Measurements from ENCODE around the gene STEAP2. TPM values are rescaled to one million over a fixed set of nuclear protein-coding genes. Genes with fewer than 3 reads are reported as not detected.

The STEAP2 gene
- total RNA-seq, 2 donors from 2014 or later = not detected

DNA sequence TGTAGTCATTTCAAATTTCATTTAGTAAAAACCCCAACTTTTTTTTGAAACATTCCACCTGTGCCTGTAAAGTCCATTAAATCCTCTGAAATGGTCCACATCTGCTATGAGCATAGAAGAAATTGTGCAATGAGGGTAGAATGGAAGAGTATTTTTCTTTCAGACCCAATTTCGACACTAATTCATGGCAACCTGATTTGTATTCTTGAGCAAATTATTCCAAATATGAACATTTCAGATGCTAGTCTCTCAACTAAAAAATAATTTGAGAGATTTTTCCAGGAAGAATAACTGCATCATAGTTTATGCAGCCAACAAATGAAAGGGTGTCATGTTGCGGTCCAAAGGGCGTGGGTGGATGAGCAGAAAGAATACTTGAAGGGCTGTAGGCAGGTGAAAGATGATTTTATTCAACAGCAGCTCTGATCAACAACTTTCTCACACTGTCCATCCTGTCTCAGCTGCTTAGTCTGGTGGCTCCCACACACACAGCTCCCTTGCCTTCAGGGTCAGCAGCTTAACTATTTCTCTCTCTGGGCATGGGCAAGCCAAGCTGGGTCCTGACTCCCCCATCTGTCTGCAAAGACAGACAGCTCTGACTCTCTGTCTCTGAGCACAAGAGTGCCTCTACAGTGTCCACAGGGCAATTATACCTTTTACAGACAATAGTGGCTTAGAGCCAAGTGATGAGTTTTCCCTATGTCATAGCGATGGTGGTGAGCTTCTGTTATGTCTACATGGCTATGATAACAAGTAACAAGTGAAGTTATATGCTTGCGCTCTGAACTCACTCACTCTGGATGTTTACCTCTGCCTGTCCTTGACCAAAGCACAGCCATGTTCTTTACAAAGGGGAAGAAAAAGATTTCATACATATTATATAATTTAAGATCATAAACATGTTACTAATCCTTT, 11.5 kb downstream of the STEAP2 start:
- Mint-ChIP-seq H3K9me3 (no peaks in the 10 kb centered on the region), H3K27ac (no peak overlapping the region), H3K36me3 (no peaks in the 10 kb centered on the region)
- DNase-seq (ENCODE audit: low spot score in 2 of 2) = no peak
- ATAC-seq = no peak

DNA sequence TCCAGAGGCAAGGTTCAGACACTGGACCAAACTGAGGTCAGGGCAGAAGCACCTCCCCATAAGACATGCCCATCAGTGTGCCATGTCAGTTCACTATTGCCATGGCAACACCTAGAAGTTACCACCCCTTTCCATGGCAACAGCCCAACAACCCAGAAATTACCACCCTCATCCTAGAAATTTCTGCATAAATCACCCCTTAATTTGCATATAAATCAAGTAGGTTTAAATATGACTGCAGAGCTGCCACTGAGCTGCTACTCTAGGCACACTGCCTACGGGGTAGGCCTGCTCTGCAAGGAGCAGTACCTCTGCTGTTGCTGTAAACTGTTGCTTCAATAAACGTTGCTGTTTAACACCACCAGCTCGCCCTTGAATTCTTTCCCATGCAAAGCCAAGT, 12.7 kb downstream of the STEAP2 start:
- H3K36me3 Mint-ChIP-seq = no peaks in the 10 kb centered on the region
- DNase-seq (ENCODE audit: low spot score in 2 of 2) = no peak
- no peaks in the 10 kb centered on the region for H3K9me3 Mint-ChIP-seq
- no peak for ATAC-seq
- no peak overlapping the region for H3K27ac Mint-ChIP-seq

DNA sequence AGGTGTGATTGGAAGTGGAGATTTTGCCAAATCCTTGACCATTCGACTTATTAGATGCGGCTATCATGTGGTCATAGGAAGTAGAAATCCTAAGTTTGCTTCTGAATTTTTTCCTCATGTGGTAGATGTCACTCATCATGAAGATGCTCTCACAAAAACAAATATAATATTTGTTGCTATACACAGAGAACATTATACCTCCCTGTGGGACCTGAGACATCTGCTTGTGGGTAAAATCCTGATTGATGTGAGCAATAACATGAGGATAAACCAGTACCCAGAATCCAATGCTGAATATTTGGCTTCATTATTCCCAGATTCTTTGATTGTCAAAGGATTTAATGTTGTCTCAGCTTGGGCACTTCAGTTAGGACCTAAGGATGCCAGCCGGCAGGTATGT, 13.6 kb downstream of the STEAP2 start:
- DNase-seq (ENCODE audit: low spot score in 2 of 2) (no peak), ATAC-seq (no peak)
- Mint-ChIP-seq H3K36me3 (no peaks in the 10 kb centered on the region), H3K27ac (no peak overlapping the region), H3K9me3 (no peaks in the 10 kb centered on the region)

- Mint-ChIP-seq H3K9me3 (no peaks in the 10 kb centered on the region), H3K27ac (no peak overlapping the region), H3K36me3 (no peaks in the 10 kb centered on the region)
- ATAC-seq (no peak), DNase-seq (ENCODE audit: low spot score in 2 of 2) (no peak)
These were observed 14.1 kb downstream of the STEAP2 start for GRCh38 chr7:90225601-90226000.

DNA sequence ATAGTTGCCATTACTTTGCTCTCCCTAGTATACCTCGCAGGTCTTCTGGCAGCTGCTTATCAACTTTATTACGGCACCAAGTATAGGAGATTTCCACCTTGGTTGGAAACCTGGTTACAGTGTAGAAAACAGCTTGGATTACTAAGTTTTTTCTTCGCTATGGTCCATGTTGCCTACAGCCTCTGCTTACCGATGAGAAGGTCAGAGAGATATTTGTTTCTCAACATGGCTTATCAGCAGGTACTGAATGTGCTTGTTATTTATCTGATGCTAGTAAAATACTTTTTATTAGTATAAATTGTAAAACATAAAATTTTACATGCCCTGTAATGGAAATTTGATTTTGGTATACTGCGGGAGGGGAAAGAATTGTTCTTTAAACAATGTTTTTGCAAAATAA, 15.7 kb downstream of the STEAP2 start:
- no peak for ATAC-seq
- DNase-seq (ENCODE audit: low spot score in 2 of 2) = no peak
- H3K36me3 Mint-ChIP-seq = no peaks in the 10 kb centered on the region
- H3K27ac Mint-ChIP-seq = no peak overlapping the region
- H3K9me3 Mint-ChIP-seq = no peaks in the 10 kb centered on the region

GRCh38 chr7:90229682-90230081, 18.1 kb downstream of the STEAP2 start:
- no peak overlapping the region for H3K27ac Mint-ChIP-seq
- ATAC-seq (no peak), DNase-seq (ENCODE audit: low spot score in 2 of 2) (no peak)
- no peaks in the 10 kb centered on the region for H3K36me3 Mint-ChIP-seq
- no peaks in the 10 kb centered on the region for H3K9me3 Mint-ChIP-seq

GRCh38 chr7:90230834-90231233, 19.3 kb downstream of the STEAP2 start:
- H3K9me3 Mint-ChIP-seq = no peaks in the 10 kb centered on the region
- no peaks in the 10 kb centered on the region for H3K36me3 Mint-ChIP-seq
- no peak overlapping the region for H3K27ac Mint-ChIP-seq
- no peak for ATAC-seq
- no peak for DNase-seq (ENCODE audit: low spot score in 2 of 2)

DNA sequence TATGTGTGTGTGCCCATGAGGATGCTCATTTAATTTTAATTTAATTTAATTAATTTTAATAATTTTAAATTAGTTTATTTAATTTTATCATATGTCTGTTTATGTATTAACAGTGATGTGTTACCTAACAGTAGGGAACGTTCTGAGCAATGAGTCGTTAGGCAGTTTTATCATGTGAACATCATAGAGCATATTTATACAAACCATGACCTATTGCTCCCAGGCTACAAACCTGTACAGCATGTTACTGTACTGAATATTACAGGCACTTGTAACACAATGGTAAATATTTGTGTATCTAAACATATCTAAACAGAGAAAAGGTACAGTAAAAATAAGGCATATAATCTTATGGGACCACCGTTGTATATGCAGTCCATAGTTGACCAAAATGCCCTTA, 19.8 kb downstream of the STEAP2 start:
- DNase-seq (ENCODE audit: low spot score in 2 of 2) (no peak), ATAC-seq (no peak)
- H3K36me3 Mint-ChIP-seq = no peaks in the 10 kb centered on the region
- no peak overlapping the region for H3K27ac Mint-ChIP-seq
- H3K9me3 Mint-ChIP-seq = no peaks in the 10 kb centered on the region

DNA sequence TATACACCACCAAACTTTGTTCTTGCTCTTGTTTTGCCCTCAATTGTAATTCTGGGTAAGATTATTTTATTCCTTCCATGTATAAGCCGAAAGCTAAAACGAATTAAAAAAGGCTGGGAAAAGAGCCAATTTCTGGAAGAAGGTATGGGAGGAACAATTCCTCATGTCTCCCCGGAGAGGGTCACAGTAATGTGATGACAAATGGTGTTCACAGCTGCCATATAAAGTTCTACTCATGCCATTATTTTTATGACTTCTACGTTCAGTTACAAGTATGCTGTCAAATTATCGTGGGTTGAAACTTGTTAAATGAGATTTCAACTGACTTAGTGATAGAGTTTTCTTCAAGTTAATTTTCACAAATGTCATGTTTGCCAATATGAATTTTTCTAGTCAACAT, 20.9 kb downstream of the STEAP2 start:
- H3K27ac Mint-ChIP-seq = no peak overlapping the region
- ATAC-seq = no peak

GRCh38 chr7:90233569-90233968, 22.0 kb downstream of the STEAP2 start:
- H3K36me3 Mint-ChIP-seq = no peaks in the 10 kb centered on the region
- H3K9me3 Mint-ChIP-seq = no peaks in the 10 kb centered on the region
- DNase-seq (ENCODE audit: low spot score in 2 of 2) (no peak), ATAC-seq (no peak)
- no peak overlapping the region for H3K27ac Mint-ChIP-seq

More for the DNA sequence above, 20.9 kb downstream of the STEAP2 start:
- DNase-seq (ENCODE audit: low spot score in 2 of 2) = no peak
- no peaks in the 10 kb centered on the region for H3K36me3 Mint-ChIP-seq
- H3K9me3 Mint-ChIP-seq = no peaks in the 10 kb centered on the region

DNA sequence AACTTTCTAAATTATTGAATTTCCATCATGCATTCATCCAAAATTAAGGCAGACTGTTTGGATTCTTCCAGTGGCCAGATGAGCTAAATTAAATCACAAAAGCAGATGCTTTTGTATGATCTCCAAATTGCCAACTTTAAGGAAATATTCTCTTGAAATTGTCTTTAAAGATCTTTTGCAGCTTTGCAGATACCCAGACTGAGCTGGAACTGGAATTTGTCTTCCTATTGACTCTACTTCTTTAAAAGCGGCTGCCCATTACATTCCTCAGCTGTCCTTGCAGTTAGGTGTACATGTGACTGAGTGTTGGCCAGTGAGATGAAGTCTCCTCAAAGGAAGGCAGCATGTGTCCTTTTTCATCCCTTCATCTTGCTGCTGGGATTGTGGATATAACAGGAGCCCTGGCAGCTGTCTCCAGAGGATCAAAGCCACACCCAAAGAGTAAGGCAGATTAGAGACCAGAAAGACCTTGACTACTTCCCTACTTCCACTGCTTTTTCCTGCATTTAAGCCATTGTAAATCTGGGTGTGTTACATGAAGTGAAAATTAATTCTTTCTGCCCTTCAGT, 25.3 kb downstream of the STEAP2 start:
- DNase-seq (ENCODE audit: low spot score in 2 of 2) (no peak), ATAC-seq (no peak)
- H3K36me3 Mint-ChIP-seq = no peaks in the 10 kb centered on the region
- no peaks in the 10 kb centered on the region for H3K9me3 Mint-ChIP-seq
- no peak overlapping the region for H3K27ac Mint-ChIP-seq

DNA sequence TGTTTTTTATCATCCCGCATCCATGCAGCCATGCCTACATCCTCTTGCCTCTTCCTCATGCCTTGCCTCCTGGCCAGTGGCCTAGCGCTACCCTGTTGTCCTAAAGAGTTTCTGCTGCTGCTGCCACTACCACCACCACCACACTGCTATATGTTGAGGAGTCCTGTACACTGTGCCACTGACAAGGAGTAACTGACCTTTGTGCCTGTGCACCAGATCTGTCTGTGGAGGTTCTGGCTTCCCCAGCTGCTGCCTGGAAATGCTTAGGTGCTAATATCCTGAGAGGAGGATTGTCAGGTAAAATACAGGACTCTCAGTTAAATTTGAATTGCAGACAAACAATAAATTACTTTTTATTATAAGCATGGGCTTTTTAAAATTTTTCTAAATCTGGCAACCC, 26.5 kb downstream of the STEAP2 start:
- H3K27ac Mint-ChIP-seq = no peak overlapping the region
- H3K36me3 Mint-ChIP-seq = no peaks in the 10 kb centered on the region
- no peak for ATAC-seq
- H3K9me3 Mint-ChIP-seq = no peaks in the 10 kb centered on the region
- DNase-seq (ENCODE audit: low spot score in 2 of 2) = no peak

- no peaks in the 10 kb centered on the region for H3K36me3 Mint-ChIP-seq
- H3K9me3 Mint-ChIP-seq = no peaks in the 10 kb centered on the region
- no peak overlapping the region for H3K27ac Mint-ChIP-seq
- DNase-seq (ENCODE audit: low spot score in 2 of 2) = no peak
- ATAC-seq = no peak
These were observed 27.0 kb downstream of the STEAP2 start for GRCh38 chr7:90238583-90238982.

DNA sequence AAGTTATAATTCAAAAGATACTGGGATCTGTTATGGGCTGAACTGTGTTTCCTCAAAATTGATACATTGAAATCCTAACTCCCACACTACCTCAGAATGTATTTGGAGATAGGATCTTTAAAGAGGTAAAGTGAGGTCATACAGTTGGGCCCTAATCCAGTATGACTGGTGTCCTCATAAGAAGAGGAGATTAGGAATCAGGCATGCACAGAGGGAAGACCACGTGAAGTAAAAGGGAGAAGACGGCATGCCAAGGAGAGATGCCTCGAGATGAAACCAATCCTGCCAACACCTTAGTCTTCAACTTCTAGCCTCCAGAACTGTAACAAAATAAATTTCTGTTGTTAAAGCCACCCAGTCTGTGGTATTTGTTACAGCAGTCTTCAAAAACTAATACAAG, 27.5 kb downstream of the STEAP2 start:
- no peak overlapping the region for H3K27ac Mint-ChIP-seq
- no peaks in the 10 kb centered on the region for H3K36me3 Mint-ChIP-seq
- ATAC-seq (no peak), DNase-seq (ENCODE audit: low spot score in 2 of 2) (no peak)
- no peaks in the 10 kb centered on the region for H3K9me3 Mint-ChIP-seq

GRCh38 chr7:90239625-90240228, 28.2 kb downstream of the STEAP2 start:
- no peaks in the 10 kb centered on the region for H3K36me3 Mint-ChIP-seq
- H3K27ac Mint-ChIP-seq = no peak overlapping the region
- no peak for DNase-seq (ENCODE audit: low spot score in 2 of 2)
- H3K9me3 Mint-ChIP-seq = no peaks in the 10 kb centered on the region
- no peak for ATAC-seq

GRCh38 chr7:90242369-90243168, 31.0 kb downstream of the STEAP2 start:
- Mint-ChIP-seq H3K27ac (no peak overlapping the region), H3K36me3 (no peaks in the 10 kb centered on the region), H3K9me3 (no peaks in the 10 kb centered on the region)
- ATAC-seq = no peak
- no peak for DNase-seq (ENCODE audit: low spot score in 2 of 2)

DNA sequence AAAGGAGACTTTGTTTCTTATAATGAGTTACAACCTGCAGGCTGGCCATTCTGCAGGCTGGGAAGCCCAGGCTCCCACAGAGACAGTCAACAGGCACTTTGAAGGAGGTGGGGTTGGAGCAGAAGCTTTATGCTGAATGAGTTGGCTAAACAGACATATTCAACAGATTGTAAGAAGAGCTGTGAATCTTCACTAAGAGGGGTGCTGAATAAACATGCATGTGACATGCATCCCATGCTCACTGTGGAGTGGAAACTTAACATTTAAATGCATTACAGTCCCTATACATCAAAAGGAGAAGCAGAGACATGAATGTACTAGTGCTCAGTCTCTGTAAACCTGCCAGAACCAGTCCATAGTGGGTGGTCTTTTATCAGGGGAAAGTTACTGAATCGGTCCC, 32.0 kb downstream of the STEAP2 start:
- ATAC-seq = no peak
- Mint-ChIP-seq H3K27ac (no peak overlapping the region), H3K36me3 (no peaks in the 10 kb centered on the region), H3K9me3 (no peaks in the 10 kb centered on the region)
- DNase-seq (ENCODE audit: low spot score in 2 of 2) = no peak

Data from activated naive CD4-positive, alpha-beta T cell treated with anti-CD3 and anti-CD28 coated beads, Interleukin-2, amount 50 U/mL, for 72 hours (primary cell).